ENCODE results near the gene CABP2.
"Not testable (repeated sequence)": the region's sequence is repeated elsewhere in the genome, so short reads cannot be mapped to it uniquely, and the experiment has no call there.

CABP2 gene

GRCh38 chr11:67551127-67551526 is 27.9 kb upstream of the CABP2 start:
- no peaks in the 10 kb centered on the region for H3K4me1 ChIP-seq (ENCODE audit: insufficient read depth, low read length)
- H3K9me3 ChIP-seq (ENCODE audit: low read length): no peaks in the 10 kb centered on the region
- H3K36me3 ChIP-seq (ENCODE audit: insufficient read depth, low read length): no peaks in the 10 kb centered on the region
- no peak overlapping the region for H3K4me3 ChIP-seq (ENCODE audit: low read depth in 1 of 2, low read length in 2 of 2)
- no peak overlapping the region for H3K9ac ChIP-seq (ENCODE audit: low read length)
- no peak overlapping the region for H3K27ac ChIP-seq (ENCODE audit: low read depth, low read length)
- no peaks in the 10 kb centered on the region for H3K27me3 ChIP-seq (ENCODE audit: control insufficient read depth in 1 of 2, insufficient read depth in 2 of 2, low read length in 2 of 2)

- Histone ChIP-seq H3K4me1 (ENCODE audit: insufficient read depth, low read length) (no peaks in the 10 kb centered on the region), H3K9ac (ENCODE audit: low read length) (no peak overlapping the region), H3K4me3 (ENCODE audit: low read depth in 1 of 2, low read length in 2 of 2) (no peak overlapping the region), H3K27me3 (ENCODE audit: control insufficient read depth in 1 of 2, insufficient read depth in 2 of 2, low read length in 2 of 2) (no peaks in the 10 kb centered on the region), H3K9me3 (ENCODE audit: low read length) (no peaks in the 10 kb centered on the region), H3K27ac (ENCODE audit: low read depth, low read length) (no peak overlapping the region), H3K36me3 (ENCODE audit: insufficient read depth, low read length) (no peaks in the 10 kb centered on the region)
These were observed 25.4 kb upstream of the CABP2 start for GRCh38 chr11:67548555-67549110.

- not testable (repeated sequence) for H3K4me3 ChIP-seq (ENCODE audit: low read depth in 1 of 2, low read length in 2 of 2); H3K9ac ChIP-seq (ENCODE audit: low read length); H3K27ac ChIP-seq (ENCODE audit: low read depth, low read length); H3K36me3 ChIP-seq (ENCODE audit: insufficient read depth, low read length); H3K27me3 ChIP-seq (ENCODE audit: control insufficient read depth in 1 of 2, insufficient read depth in 2 of 2, low read length in 2 of 2); H3K9me3 ChIP-seq (ENCODE audit: low read length); H3K4me1 ChIP-seq (ENCODE audit: insufficient read depth, low read length)
These were observed 24.9 kb upstream of the CABP2 start for GRCh38 chr11:67548112-67548511.

- Histone ChIP-seq H3K9ac (ENCODE audit: low read length) (no peak overlapping the region), H3K9me3 (ENCODE audit: low read length) (no peaks in the 10 kb centered on the region), H3K4me1 (ENCODE audit: insufficient read depth, low read length) (no peaks in the 10 kb centered on the region), H3K36me3 (ENCODE audit: insufficient read depth, low read length) (no peaks in the 10 kb centered on the region), H3K4me3 (ENCODE audit: low read depth in 1 of 2, low read length in 2 of 2) (no peak overlapping the region), H3K27ac (ENCODE audit: low read depth, low read length) (no peak overlapping the region), H3K27me3 (ENCODE audit: control insufficient read depth in 1 of 2, insufficient read depth in 2 of 2, low read length in 2 of 2) (no peaks in the 10 kb centered on the region)
These were observed 22.0 kb upstream of the CABP2 start for GRCh38 chr11:67545280-67545679.

- H3K36me3 ChIP-seq (ENCODE audit: insufficient read depth, low read length): no peaks in the 10 kb centered on the region
- no peak overlapping the region for H3K4me3 ChIP-seq (ENCODE audit: low read depth in 1 of 2, low read length in 2 of 2)
- H3K9me3 ChIP-seq (ENCODE audit: low read length): no peaks in the 10 kb centered on the region
- no peak overlapping the region for H3K27ac ChIP-seq (ENCODE audit: low read depth, low read length)
- no peaks in the 10 kb centered on the region for H3K27me3 ChIP-seq (ENCODE audit: control insufficient read depth in 1 of 2, insufficient read depth in 2 of 2, low read length in 2 of 2)
- H3K4me1 ChIP-seq (ENCODE audit: insufficient read depth, low read length): no peaks in the 10 kb centered on the region
- no peak overlapping the region for H3K9ac ChIP-seq (ENCODE audit: low read length)
These were observed 21.5 kb upstream of the CABP2 start for GRCh38 chr11:67544616-67545242.

- Histone ChIP-seq H3K27me3 (ENCODE audit: control insufficient read depth in 1 of 2, insufficient read depth in 2 of 2, low read length in 2 of 2) (no peaks in the 10 kb centered on the region), H3K4me1 (ENCODE audit: insufficient read depth, low read length) (no peaks in the 10 kb centered on the region), H3K9me3 (ENCODE audit: low read length) (no peaks in the 10 kb centered on the region), H3K27ac (ENCODE audit: low read depth, low read length) (no peak overlapping the region), H3K9ac (ENCODE audit: low read length) (no peak overlapping the region), H3K4me3 (ENCODE audit: low read depth in 1 of 2, low read length in 2 of 2) (no peak overlapping the region), H3K36me3 (ENCODE audit: insufficient read depth, low read length) (no peaks in the 10 kb centered on the region)
These were observed 20.3 kb upstream of the CABP2 start for GRCh38 chr11:67543585-67543984.

GRCh38 chr11:67542971-67543370 is 19.7 kb upstream of the CABP2 start:
- Histone ChIP-seq H3K4me3 (ENCODE audit: low read depth in 1 of 2, low read length in 2 of 2) (no peak overlapping the region), H3K27ac (ENCODE audit: low read depth, low read length) (no peak overlapping the region), H3K9me3 (ENCODE audit: low read length) (no peaks in the 10 kb centered on the region), H3K36me3 (ENCODE audit: insufficient read depth, low read length) (no peaks in the 10 kb centered on the region), H3K4me1 (ENCODE audit: insufficient read depth, low read length) (no peaks in the 10 kb centered on the region), H3K9ac (ENCODE audit: low read length) (no peak overlapping the region), H3K27me3 (ENCODE audit: control insufficient read depth in 1 of 2, insufficient read depth in 2 of 2, low read length in 2 of 2) (no peaks in the 10 kb centered on the region)

- H3K9ac ChIP-seq (ENCODE audit: low read length): no peak overlapping the region
- no peaks in the 10 kb centered on the region for H3K9me3 ChIP-seq (ENCODE audit: low read length)
- no peaks in the 10 kb centered on the region for H3K4me1 ChIP-seq (ENCODE audit: insufficient read depth, low read length)
- H3K27me3 ChIP-seq (ENCODE audit: control insufficient read depth in 1 of 2, insufficient read depth in 2 of 2, low read length in 2 of 2): no peaks in the 10 kb centered on the region
- no peaks in the 10 kb centered on the region for H3K36me3 ChIP-seq (ENCODE audit: insufficient read depth, low read length)
- no peak overlapping the region for H3K4me3 ChIP-seq (ENCODE audit: low read depth in 1 of 2, low read length in 2 of 2)
- H3K27ac ChIP-seq (ENCODE audit: low read depth, low read length): no peak overlapping the region
These were observed 18.9 kb upstream of the CABP2 start for GRCh38 chr11:67542169-67542568.

GRCh38 chr11:67541198-67541597 is 18.0 kb upstream of the CABP2 start:
- no peaks in the 10 kb centered on the region for H3K36me3 ChIP-seq (ENCODE audit: insufficient read depth, low read length)
- H3K4me3 ChIP-seq (ENCODE audit: low read depth in 1 of 2, low read length in 2 of 2): no peak overlapping the region
- no peaks in the 10 kb centered on the region for H3K27me3 ChIP-seq (ENCODE audit: control insufficient read depth in 1 of 2, insufficient read depth in 2 of 2, low read length in 2 of 2)
- H3K27ac ChIP-seq (ENCODE audit: low read depth, low read length): no peak overlapping the region
- H3K9ac ChIP-seq (ENCODE audit: low read length): no peak overlapping the region
- no peaks in the 10 kb centered on the region for H3K9me3 ChIP-seq (ENCODE audit: low read length)
- no peaks in the 10 kb centered on the region for H3K4me1 ChIP-seq (ENCODE audit: insufficient read depth, low read length)

- Histone ChIP-seq H3K36me3 (ENCODE audit: insufficient read depth, low read length) (no peaks in the 10 kb centered on the region), H3K27me3 (ENCODE audit: control insufficient read depth in 1 of 2, insufficient read depth in 2 of 2, low read length in 2 of 2) (no peaks in the 10 kb centered on the region), H3K9me3 (ENCODE audit: low read length) (no peaks in the 10 kb centered on the region), H3K27ac (ENCODE audit: low read depth, low read length) (no peak overlapping the region), H3K9ac (ENCODE audit: low read length) (no peak overlapping the region), H3K4me1 (ENCODE audit: insufficient read depth, low read length) (no peaks in the 10 kb centered on the region), H3K4me3 (ENCODE audit: low read depth in 1 of 2, low read length in 2 of 2) (no peak overlapping the region)
These were observed 16.3 kb upstream of the CABP2 start for GRCh38 chr11:67539550-67539949.

- H3K4me1 ChIP-seq (ENCODE audit: insufficient read depth, low read length): no peaks in the 10 kb centered on the region
- H3K9me3 ChIP-seq (ENCODE audit: low read length): no peaks in the 10 kb centered on the region
- no peak overlapping the region for H3K9ac ChIP-seq (ENCODE audit: low read length)
- H3K27ac ChIP-seq (ENCODE audit: low read depth, low read length): no peak overlapping the region
- H3K27me3 ChIP-seq (ENCODE audit: control insufficient read depth in 1 of 2, insufficient read depth in 2 of 2, low read length in 2 of 2): no peaks in the 10 kb centered on the region
- H3K4me3 ChIP-seq (ENCODE audit: low read depth in 1 of 2, low read length in 2 of 2): no peak overlapping the region
- H3K36me3 ChIP-seq (ENCODE audit: insufficient read depth, low read length): no peaks in the 10 kb centered on the region
These were observed 15.7 kb upstream of the CABP2 start for GRCh38 chr11:67538823-67539505.

GRCh38 chr11:67538306-67538705 is 15.1 kb upstream of the CABP2 start:
- H3K36me3 ChIP-seq (ENCODE audit: insufficient read depth, low read length): no peaks in the 10 kb centered on the region
- no peaks in the 10 kb centered on the region for H3K9me3 ChIP-seq (ENCODE audit: low read length)
- H3K27me3 ChIP-seq (ENCODE audit: control insufficient read depth in 1 of 2, insufficient read depth in 2 of 2, low read length in 2 of 2): no peaks in the 10 kb centered on the region
- no peak overlapping the region for H3K4me3 ChIP-seq (ENCODE audit: low read depth in 1 of 2, low read length in 2 of 2)
- no peaks in the 10 kb centered on the region for H3K4me1 ChIP-seq (ENCODE audit: insufficient read depth, low read length)
- no peak overlapping the region for H3K9ac ChIP-seq (ENCODE audit: low read length)
- no peak overlapping the region for H3K27ac ChIP-seq (ENCODE audit: low read depth, low read length)

All from muscle layer of colon (tissue), 2 donors.